ENCODE measurements around the gene RNF167. TPM values are rescaled to one million over a fixed set of nuclear protein-coding genes. Genes with fewer than 3 reads are reported as not detected.

The RNF167 gene
- total RNA-seq, result 100 to 1,000 TPM; 249 to 261 TPM

- peaks cover 85% of the 10 kb centered on the region for H3K36me3 Mint-ChIP-seq (ENCODE audit: low read depth)
- no peaks in the 10 kb centered on the region for H3K27me3 Mint-ChIP-seq
- H3K9me3 Mint-ChIP-seq, result no peaks in the 10 kb centered on the region
- H3K4me1 Mint-ChIP-seq, result peaks cover 60% of the 10 kb centered on the region
- ChIA-PET CTCF (interaction anchor here (0.6 to 2.7 kb wide), 21 partner anchors 9 to 373 kb away, joined by 3 to 29 read pairs (median 4); partner anchors contain the start of genes ARRB2, C17orf107, CAMTA2 and CHRNE), POLR2A (interaction anchor here (0.8 to 20.7 kb wide), 25 partner anchors 9 to 797 kb away, joined by 3 to 711 read pairs (median 6); partner anchors contain the start of genes C17orf107, CAMTA2, CYB5D2 and ENO3)
- peak; percentile 98 for DNase-seq
- H3K4me3 Mint-ChIP-seq, result peak within 1 kb of the TSS; percentile 96
- peak within 1 kb of the TSS; percentile 100 for H3K27ac Mint-ChIP-seq
Measured at GRCh38 chr17:4939796-4940554, at the start of gene RNF167, which contains the start of gene SLC25A11. RNF167 (plus strand) TSS chr17:4940268; CDS start chr17:4940910, 642 bp downstream. SLC25A11 (minus strand) TSS chr17:4940046; CDS start chr17:4939910, 136 bp downstream.

- Mint-ChIP-seq H3K4me3 (no peak overlapping the region), H3K36me3 (ENCODE audit: low read depth) (peaks cover 40% of the 10 kb centered on the region), H3K9me3 (no peaks in the 10 kb centered on the region), H3K27ac (no peak overlapping the region), H3K27me3 (no peaks in the 10 kb centered on the region), H3K4me1 (peaks cover 2% of the 10 kb centered on the region)
- POLR2A ChIA-PET, result interaction anchor here (1.0 kb wide), 1 partner anchor 34 kb away, joined by 3 read pairs; no protein-coding TSS in a partner anchor
- DNase-seq, result no peak
- CTCF ChIA-PET, result interaction anchor here (1.4 to 1.7 kb wide), 2 partner anchors 7 to 105 kb away, joined by 3 to 4 read pairs; partner anchors contain the start of genes C17orf107 and VMO1
Measured at GRCh38 chr17:4891411-4892410, 48.4 kb upstream of the RNF167 start.

- Mint-ChIP-seq H3K9me3 (no peaks in the 10 kb centered on the region), H3K27ac (no peak overlapping the region), H3K36me3 (ENCODE audit: low read depth) (peaks cover 37% of the 10 kb centered on the region), H3K4me3 (no peak overlapping the region), H3K27me3 (no peaks in the 10 kb centered on the region), H3K4me1 (peaks cover 2% of the 10 kb centered on the region)
- ChIA-PET CTCF (interaction anchor here (0.6 kb wide), 1 partner anchor 328 kb away, joined by 3 read pairs; no protein-coding TSS in a partner anchor), POLR2A (no interaction called here)
- no peak for DNase-seq
Measured at GRCh38 chr17:4892499-4893221, 47.4 kb upstream of the RNF167 start.

GRCh38 chr17:4893272-4893671 is 46.8 kb upstream of the RNF167 start:
- ChIA-PET CTCF (interaction anchor here (0.6 kb wide), 1 partner anchor 329 kb away, joined by 3 read pairs; no protein-coding TSS in a partner anchor), POLR2A (no interaction called here)
- Mint-ChIP-seq H3K4me3 (no peak overlapping the region), H3K36me3 (ENCODE audit: low read depth) (peaks cover 37% of the 10 kb centered on the region), H3K9me3 (no peaks in the 10 kb centered on the region), H3K4me1 (peaks cover 2% of the 10 kb centered on the region), H3K27ac (no peak overlapping the region), H3K27me3 (no peaks in the 10 kb centered on the region)
- DNase-seq, result no peak

- ChIA-PET CTCF (interaction anchor here (1.3 kb wide), 1 partner anchor 15 kb away, joined by 4 read pairs; no protein-coding TSS in a partner anchor), POLR2A (no interaction called here)
- Mint-ChIP-seq H3K36me3 (ENCODE audit: low read depth) (peaks cover 35% of the 10 kb centered on the region), H3K27ac (no peak overlapping the region), H3K4me1 (peaks cover 6% of the 10 kb centered on the region), H3K27me3 (no peaks in the 10 kb centered on the region), H3K9me3 (no peaks in the 10 kb centered on the region), H3K4me3 (no peak overlapping the region)
- DNase-seq, result no peak
Measured at GRCh38 chr17:4893721-4894560, 46.1 kb upstream of the RNF167 start.

GRCh38 chr17:4895121-4895520 is 44.9 kb upstream of the RNF167 start:
- POLR2A ChIA-PET, result no interaction called here
- Mint-ChIP-seq H3K27ac (no peak overlapping the region), H3K9me3 (no peaks in the 10 kb centered on the region), H3K4me1 (peaks cover 13% of the 10 kb centered on the region), H3K4me3 (no peak overlapping the region), H3K36me3 (ENCODE audit: low read depth) (peaks cover 32% of the 10 kb centered on the region), H3K27me3 (peaks cover 3% of the 10 kb centered on the region)
- no peak for DNase-seq
- CTCF ChIA-PET, result interaction anchor here (1.3 kb wide), 1 partner anchor 14 kb away, joined by 4 read pairs; no protein-coding TSS in a partner anchor

- Mint-ChIP-seq H3K27ac (no peak overlapping the region), H3K4me3 (no peak overlapping the region), H3K36me3 (ENCODE audit: low read depth) (peaks cover 26% of the 10 kb centered on the region), H3K9me3 (no peaks in the 10 kb centered on the region), H3K27me3 (peaks cover 6% of the 10 kb centered on the region), H3K4me1 (peaks cover 15% of the 10 kb centered on the region)
- ChIA-PET POLR2A (no interaction called here), CTCF (no interaction called here)
- DNase-seq, result no peak
Measured at GRCh38 chr17:4895657-4896331, 44.3 kb upstream of the RNF167 start.

- ChIA-PET POLR2A (no interaction called here), CTCF (no interaction called here)
- no peak for DNase-seq
- Mint-ChIP-seq H3K4me1 (peaks cover 22% of the 10 kb centered on the region), H3K9me3 (no peaks in the 10 kb centered on the region), H3K36me3 (ENCODE audit: low read depth) (peaks cover 24% of the 10 kb centered on the region), H3K4me3 (no peak overlapping the region), H3K27me3 (peaks cover 6% of the 10 kb centered on the region), H3K27ac (no peak overlapping the region)
Measured at GRCh38 chr17:4896332-4897197, 43.5 kb upstream of the RNF167 start.

GRCh38 chr17:4897198-4897687 is 42.8 kb upstream of the RNF167 start:
- no peaks in the 10 kb centered on the region for H3K9me3 Mint-ChIP-seq
- DNase-seq, result no peak
- ChIA-PET CTCF (no interaction called here), POLR2A (no interaction called here)
- no peak overlapping the region for H3K4me3 Mint-ChIP-seq
- peaks cover 24% of the 10 kb centered on the region for H3K36me3 Mint-ChIP-seq (ENCODE audit: low read depth)
- H3K27me3 Mint-ChIP-seq, result peaks cover 6% of the 10 kb centered on the region
- H3K4me1 Mint-ChIP-seq, result peaks cover 23% of the 10 kb centered on the region
- no peak overlapping the region for H3K27ac Mint-ChIP-seq

- peaks cover 6% of the 10 kb centered on the region for H3K27me3 Mint-ChIP-seq
- POLR2A ChIA-PET, result no interaction called here
- peaks cover 28% of the 10 kb centered on the region for H3K4me1 Mint-ChIP-seq
- H3K4me3 Mint-ChIP-seq, result no peak overlapping the region
- DNase-seq, result no peak
- CTCF ChIA-PET, result no interaction called here
- no peak overlapping the region for H3K27ac Mint-ChIP-seq
- H3K36me3 Mint-ChIP-seq (ENCODE audit: low read depth), result peaks cover 22% of the 10 kb centered on the region
- H3K9me3 Mint-ChIP-seq, result no peaks in the 10 kb centered on the region
Measured at GRCh38 chr17:4897785-4898184, 42.3 kb upstream of the RNF167 start.
